8988T (cell line): ENCODE results near the gene FGD5.

Experiments
- DNase-seq: peaks from one replicate; pipeline ENCODE4 v3.0.0; 2011

The FGD5 gene

DNA sequence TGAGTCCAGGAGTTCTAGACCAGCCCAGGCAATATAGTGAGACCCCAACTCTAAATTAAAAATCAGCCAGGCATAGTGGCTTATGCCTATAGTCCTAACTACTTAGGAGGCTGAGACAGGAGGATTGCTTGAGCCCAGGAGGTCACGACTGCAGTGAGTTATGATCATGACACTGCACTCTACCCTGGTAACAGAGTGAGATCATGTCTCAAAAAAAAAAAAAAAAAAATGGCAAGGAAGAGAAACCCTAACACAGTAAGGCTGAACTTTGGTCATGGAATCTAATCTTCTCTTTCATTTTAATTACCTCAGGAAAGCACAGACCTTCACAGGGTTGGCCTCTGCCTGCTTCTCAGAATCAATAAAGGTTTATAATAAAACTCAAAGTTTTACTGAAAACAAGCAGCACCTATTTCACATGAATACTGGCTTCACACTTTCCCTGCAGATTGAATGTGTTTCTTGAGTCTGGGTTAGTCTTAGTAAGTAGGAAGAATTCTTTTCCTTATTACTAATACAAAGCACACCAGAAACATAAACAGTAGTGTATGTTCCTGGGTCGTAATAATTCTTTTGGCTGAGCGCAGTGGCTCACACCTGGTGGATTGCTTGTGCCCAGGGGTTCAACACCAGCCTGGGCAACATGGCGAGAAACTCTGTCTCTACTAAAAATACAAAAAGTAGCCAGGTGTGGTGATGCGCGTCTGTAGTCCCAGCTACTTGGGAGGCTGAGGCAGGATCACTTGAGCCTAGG, 117.0 kb downstream of the FGD5 start:
- no peak for DNase-seq

DNA sequence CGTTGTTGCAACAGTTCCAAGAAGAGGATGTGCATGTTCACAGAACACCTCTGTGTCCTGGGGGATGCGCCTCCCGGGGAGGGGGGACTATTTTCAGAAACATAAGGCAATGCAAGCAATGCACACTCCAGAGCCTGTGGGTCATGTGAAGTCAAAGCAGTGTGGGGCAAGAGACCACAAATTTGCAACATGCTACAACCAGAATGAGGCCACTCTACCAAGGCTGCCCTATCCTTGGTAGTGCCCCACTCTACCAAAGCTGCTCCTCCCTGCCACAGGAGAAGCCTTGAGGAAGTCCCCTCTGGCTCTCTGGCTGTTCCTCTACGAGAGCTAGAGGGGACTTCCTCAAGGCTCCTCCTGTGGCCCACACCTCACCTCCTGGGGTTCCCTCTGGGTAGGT, 120.2 kb downstream of the FGD5 start:
- no peak for DNase-seq

DNA sequence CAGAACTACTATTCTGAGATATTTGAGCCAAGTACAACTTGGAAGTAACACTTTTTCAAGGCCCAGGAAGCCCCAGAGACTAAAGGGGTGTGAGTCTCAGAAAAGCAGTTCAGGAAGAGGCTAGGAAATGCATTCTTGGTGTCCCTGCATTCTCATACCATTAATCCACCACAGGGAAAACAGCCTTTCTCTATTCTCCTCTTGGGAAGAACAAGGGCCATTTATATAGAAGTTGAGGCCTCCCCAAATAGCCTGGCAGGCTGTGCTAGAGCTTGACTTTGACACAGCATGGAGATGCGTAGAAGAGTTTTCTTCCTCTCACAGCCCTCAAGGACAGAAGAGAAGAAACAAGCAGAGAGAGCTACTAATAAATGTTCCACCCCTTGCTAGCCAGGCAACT, 123.1 kb downstream of the FGD5 start:
- no peak for DNase-seq

DNA sequence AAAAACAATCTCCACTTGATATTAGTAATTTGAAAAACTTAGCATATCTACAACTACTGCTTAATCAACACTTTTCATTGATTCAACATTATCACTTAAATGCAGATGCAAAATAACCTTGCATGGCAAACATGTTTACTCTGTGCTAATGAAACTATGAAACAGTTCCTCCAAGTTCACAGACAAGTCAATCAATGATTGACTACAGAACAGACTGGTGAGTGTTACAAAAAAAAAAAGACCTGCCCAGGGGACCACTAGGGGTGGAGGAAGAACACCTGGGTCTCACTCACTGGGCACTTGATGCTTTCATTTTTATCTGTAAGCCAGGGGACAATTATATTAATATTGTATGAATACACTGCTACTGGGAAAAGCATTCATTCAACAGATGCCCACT, 124.3 kb downstream of the FGD5 start:
- no peak for DNase-seq

DNA sequence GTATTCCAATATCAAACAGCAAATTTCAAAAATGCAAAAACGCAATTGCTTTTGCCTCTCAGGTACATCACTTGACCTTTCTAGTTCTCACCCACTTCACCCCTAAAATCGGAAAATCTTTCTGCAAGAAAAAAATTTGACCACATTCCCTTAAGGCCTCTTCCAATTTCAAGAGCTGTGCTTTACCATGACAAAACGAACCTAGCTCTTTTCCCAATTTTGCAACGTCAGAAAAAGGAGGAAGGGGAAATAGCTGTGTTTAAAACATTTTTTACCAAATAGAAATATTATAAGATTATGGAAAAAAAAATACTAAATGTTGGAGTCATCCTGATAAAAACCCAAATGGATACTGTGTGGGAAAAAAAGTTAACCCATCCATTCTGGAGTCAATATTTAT, 127.5 kb downstream of the FGD5 start:
- no peak for DNase-seq

DNA sequence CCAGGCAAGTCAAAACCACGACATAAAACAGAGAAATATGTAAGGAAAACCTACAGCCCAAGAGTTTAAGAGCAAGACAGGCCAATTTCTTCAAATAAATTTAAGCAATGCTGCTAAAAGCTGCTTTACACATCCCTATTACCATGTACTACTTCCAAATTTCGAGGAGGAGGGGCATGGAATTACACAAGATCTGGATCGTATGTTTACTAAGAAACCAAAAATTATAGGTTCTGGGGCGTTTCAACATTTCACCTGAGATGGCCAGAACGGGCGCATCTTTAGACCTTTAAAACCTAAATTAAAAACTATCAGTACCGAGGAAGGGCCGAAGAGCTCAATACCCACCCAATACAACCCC, 128.0 kb downstream of the FGD5 start:
- no peak for DNase-seq

DNA sequence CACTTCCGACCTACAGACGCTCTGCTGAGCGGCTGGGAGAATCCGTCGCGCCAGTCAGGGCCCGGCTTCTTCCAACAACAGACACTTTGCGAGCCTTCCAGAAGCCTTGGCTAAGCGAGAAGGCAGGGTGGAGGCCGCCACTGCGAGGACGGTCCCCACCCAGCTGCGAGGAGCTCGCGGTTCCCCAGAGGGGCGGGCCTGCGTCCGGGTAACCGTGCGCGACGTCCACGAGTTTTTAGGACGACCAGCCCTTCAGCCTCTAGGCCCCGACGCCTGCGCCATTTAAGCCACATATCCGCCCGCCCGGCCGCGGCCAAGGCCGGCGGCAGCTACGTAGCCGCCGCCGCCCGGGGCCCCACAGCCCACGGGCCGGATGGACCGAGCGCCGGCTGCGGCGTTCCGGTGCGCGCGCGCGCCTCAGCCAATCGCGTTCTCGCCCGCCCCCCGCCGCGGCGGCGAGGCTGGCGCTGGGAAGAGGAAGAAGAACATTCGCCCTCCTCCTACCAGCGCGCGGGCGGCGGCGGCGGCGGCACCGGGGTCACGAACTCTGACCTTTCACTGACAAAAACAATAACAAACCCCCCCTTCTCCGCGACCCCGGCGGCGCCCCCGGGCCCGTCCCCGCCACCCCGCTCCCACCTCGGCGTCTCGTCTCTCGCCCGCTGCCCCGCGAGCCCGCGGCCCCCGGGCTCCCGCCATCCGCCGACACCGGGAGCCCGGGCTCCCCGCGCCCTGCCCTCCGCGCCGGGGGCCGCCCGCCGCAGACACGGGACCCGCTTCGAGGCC, 128.5 kb downstream of the FGD5 start, which contains the start of gene NR2C2:
Gene NR2C2, plus strand, starts transcription at position 484 of the 786 bp plus-strand sequence. CDS start 56,332 bp downstream, outside the sequence.
- DNase-seq = peak; percentile 89

DNA sequence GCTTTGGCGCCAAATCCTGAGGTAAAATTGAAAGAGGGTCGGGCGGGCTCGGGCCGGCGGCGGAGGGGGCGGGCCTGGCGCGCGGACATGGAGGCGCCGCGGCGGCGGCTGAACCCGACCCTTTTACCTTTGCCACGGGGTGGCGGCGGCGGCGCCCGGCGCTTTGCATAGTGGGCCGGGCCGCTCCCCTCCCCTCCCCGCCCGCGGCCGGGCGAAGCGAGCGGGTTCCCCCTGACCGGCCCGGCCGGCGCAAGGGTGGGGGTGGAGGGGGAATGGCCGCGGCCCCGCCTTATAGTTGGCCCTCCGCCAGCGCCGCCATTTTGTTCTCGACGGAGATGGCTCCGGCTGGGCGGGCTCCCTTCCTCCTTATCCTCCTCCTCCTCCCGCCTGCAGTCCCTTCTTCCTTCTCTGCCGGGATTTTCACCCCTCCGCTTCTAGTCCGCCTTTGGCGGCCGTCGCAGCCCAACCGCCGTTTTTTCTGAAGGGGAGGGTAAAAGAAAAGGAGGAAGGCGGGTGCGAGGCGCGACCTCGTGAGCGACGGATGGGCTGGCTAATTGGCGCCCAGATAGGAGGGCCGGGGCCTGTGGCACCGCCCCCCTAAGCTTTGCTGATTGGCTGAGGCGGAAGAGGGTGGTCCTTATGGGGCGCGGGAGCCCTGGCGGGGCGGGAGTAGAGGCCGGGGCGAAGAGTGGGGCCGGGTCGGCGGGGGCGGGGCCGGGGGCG, 129.3 kb downstream of the FGD5 start:
- peak; percentile 97 for DNase-seq

DNA sequence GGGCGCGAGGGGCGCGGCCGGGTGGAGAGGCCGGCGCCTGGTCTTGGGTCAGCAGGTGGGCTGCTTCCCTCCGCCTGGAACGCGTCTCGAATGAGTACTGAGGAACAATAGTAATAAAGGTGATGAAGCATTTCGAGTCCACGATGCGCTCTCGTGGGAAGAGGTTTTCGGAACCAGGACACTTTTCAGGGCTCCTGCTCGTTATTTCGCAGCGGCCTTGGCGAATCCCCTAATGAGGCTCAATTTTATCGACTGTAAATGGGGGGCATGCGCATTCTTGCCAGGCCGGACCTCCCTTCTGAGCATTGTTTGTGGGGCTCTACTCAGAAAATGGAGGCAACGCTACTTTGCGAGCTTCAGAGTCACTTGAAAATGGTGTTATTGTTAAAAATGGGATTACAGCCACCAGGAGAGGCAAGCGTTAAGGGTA, 129.9 kb downstream of the FGD5 start:
- DNase-seq = no peak

DNA sequence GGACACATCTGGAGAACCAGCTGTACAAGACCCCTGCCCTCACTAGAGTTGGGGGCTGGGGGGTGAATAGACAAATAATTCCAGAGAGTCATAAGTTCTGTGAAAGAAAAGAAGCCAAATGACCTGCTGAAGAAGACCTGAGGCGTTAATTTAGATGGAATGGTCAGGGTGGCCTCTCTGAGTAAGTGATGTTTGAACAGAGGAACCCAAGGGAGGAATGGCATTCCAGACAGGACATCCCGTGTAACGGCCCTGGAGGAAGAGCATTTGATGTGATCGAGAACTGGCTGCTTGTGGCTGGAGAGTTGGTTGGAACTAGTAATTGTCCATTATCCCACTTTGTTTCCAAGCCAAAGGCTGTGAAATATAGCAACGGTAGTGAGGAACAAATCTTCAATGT, 130.4 kb downstream of the FGD5 start:
- DNase-seq = no peak

DNA sequence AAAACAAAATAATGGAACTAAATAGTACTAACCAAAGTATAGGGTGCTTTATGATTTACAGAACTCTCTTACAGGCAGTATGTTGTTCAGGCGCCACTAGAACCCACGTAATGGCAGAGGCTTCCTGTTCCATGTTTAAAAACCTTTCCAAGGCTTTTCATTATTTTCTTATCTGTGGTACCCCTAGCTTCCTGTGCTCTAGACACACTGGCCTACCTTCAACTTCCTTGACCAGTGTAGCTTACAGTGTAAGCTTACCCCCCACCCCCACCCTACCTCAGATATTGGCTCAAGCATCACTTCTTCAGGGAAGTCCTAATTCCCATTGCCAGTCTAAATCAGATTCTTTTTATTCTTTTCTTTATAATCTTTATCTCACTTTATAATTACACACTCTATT, 131.5 kb downstream of the FGD5 start:
- DNase-seq = no peak

DNA sequence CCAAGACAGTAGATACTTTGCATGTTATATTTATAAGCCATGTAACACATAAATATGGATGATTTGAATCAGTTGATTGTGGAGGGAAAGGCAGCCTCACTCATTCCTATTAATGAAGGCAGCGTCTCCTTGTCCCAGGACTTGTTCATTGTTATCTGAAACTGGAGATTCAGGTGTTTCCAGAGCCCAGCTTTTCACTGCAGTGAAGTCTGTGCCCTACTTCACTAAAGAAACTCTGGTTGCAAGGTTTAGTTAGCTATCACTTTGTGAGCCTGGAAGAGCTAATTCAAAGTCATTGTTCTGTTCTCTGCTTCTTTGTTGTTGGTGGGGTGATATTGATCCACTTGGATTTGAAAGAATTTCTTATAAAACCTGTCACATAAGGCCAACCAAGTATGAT, 138.4 kb downstream of the FGD5 start:
- DNase-seq = no peak

DNA sequence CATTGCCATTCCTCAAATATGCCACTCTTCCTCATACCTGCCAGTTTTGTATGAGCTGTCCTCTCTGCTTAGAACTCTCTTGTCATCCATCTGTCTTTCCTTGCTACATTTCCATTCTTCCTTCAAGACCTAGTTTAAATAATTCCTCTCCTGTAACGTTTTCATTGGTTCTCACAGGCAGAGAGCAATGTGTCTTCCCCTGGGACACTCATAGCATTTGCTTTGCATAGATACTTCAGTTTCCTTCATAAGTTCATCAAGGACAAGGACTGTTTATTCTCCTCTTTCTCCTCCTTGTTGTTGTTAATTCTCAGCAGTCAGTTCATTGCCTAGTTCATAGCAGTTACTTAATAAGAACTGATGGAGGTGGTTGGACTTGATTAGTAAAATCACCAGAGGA, 139.2 kb downstream of the FGD5 start:
- no peak for DNase-seq

DNA sequence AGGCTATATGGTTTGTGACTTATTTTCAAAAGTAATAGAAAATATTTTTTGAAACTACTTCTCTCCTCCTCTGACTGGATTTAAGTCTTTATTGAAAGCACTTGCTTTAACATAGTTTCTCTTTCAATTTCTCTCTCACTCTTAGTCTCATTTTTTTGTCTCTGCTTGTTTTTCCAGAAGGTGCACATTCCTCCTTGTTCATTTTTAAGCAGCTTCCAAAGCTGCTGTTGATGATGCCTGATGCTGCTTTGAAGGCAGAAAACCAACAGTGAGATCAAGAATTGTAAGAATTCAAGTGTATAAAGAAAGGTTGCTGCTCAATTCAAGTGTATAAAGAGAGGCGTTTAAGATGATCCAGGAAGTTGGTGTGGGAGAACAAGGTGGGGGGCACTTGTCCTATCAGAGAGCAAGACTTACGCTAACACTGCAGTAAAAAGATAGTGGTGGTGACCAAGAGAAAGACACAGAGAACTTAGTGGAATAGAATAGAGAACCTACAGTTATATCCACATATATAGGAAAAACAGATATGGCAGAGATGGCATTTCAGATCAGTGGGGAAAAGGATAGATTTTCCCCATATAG, 140.7 kb downstream of the FGD5 start:
- DNase-seq = no peak

DNA sequence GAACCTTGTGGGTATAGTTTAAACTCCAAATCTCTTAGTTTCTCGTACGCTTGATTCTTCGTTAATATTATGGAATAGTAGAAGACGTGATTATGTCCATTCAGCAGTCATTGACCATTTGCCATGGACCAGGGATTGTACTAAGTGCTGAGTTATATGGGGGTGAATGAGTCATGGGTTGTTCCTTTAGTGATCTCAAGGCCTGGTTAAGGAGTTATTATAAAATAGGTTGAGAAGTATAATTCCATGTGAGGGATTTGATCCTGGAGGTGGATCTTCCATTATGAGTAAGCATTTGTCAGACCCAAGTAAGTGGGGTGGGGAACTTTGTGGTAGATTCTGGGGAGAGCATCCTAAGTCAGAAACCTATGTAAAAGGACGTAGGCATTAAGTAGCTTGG, 144.0 kb downstream of the FGD5 start:
- no peak for DNase-seq

DNA sequence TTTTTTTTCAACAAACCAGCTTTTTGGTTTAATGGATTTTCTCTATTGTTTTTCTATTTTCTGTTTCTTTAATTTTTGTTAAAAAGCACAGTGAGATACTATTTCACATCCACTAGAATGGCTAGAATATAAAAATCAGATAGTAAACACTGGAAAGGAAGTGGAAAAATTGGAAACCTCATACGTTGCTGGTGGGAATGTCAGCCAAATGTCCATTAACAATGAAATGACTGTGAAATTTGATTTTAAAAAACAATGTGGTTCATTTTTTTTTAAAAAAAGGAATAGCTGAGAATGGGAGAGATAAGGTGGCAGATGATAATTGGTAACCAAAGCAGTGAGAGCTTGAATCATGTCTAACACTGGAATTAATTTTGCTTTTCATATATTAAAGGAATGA, 148.5 kb downstream of the FGD5 start:
- no peak for DNase-seq

DNA sequence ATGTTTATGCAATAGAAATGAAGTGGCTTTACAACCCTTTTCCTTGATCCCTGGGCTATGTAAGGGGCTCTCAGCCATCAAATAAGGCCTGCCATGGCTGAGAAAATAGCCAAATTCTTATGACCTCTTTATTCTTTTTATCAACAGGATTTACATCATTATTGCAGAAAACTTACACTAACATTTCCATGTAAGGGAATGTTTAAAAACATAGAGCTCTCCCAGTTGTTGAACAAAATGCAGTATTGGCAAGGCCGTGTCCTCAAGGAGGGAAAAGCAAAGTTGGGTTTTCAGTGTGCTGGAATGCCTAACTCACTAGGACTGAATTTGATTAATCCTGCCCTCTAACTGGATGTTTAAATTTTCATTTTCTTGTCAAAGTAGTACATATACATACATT, 150.9 kb downstream of the FGD5 start:
- DNase-seq = no peak

DNA sequence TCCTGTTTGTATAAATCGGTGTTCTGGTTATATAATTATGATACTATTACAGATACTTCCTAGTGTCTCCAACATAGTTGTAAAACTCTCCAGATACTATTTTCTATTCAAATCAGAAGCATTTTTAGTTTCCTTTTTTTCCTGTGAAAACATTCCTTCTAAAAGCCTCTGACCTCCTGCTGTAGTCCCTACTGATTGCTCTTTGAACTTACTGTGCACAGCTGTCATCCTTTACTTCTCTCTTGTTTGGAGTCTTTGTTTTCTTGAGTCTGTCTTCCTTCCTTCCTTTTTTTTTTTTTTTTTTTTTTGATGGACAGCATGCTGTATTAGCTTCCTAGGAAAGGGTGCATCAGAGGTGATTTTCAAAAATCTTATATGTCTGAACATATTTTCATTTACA, 157.6 kb downstream of the FGD5 start:
- DNase-seq = no peak

DNA sequence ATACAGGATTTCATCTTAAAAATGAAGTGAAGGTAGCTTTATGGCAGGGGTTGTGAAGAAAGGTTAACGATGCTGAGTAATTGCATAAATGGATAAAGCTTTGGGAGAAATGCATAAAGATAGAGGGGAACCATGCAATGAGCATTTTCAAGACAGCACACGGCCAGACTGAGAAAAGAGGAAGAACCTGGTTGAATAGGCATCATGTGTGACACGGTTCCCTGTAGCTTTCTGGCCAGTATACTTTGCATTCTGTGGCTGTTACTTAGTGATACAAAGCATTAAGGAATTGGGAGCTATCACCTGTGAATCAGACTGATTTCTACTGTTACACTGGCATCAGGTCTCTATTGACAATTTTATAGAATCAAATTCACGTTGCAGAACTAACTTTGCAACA, 161.9 kb downstream of the FGD5 start:
- no peak for DNase-seq
